Stimulated activated CD4-positive, alpha-beta T cell treated with anti-CD3 and anti-CD28 coated beads, Interleukin-12 subunit alpha, Interleukin-12 subunit beta, amount 100 ng/mL, for 4 hours (primary cell): ENCODE data around the gene KRTAP2-4.
"Not testable (repeated sequence)": the region's sequence is repeated elsewhere in the genome, so short reads cannot be mapped to it uniquely, and the experiment has no call there.

Experiments used
- DNase-seq: peaks from one replicate; pipeline ENCODE4 v3.0.0-alpha.2; 2020

Gene KRTAP2-4

GRCh38 chr17:41065829-41066624, at the start of gene KRTAP2-4:
TSS of gene KRTAP2-4 (minus strand) at chr17:41065879. CDS start at chr17:41065845, 34 bp downstream.
- DNase-seq: no peak

- no peak for DNase-seq
Observed at GRCh38 chr17:41111151-41111885, 45.6 kb upstream of the KRTAP2-4 start.

GRCh38 chr17:41108728-41109386, 43.2 kb upstream of the KRTAP2-4 start:
- not testable (repeated sequence) for DNase-seq

GRCh38 chr17:41107941-41108450, 42.3 kb upstream of the KRTAP2-4 start:
- DNase-seq: no peak

- DNase-seq: not testable (repeated sequence)
Observed at GRCh38 chr17:41105347-41105746, 39.7 kb upstream of the KRTAP2-4 start, which contains the start of gene KRTAP4-9. TSS of gene KRTAP4-9 (plus strand) at chr17:41105389. CDS start at chr17:41105389, 0 bp downstream.

GRCh38 chr17:41104386-41105038, 38.8 kb upstream of the KRTAP2-4 start:
- not testable (repeated sequence) for DNase-seq

GRCh38 chr17:41103896-41104295, 38.2 kb upstream of the KRTAP2-4 start:
- no peak for DNase-seq

GRCh38 chr17:41101586-41102259, 36.0 kb upstream of the KRTAP2-4 start, which contains the start of gene KRTAP4-16:
TSS of gene KRTAP4-16 (minus strand) at chr17:41102209. CDS start at chr17:41102209, 0 bp downstream.
- DNase-seq: no peak

- not testable (repeated sequence) for DNase-seq
Observed at GRCh38 chr17:41099682-41100480, 34.2 kb upstream of the KRTAP2-4 start.

- no peak for DNase-seq
Observed at GRCh38 chr17:41098481-41098880, 32.8 kb upstream of the KRTAP2-4 start.

GRCh38 chr17:41098042-41098441, 32.4 kb upstream of the KRTAP2-4 start, which contains the start of gene KRTAP4-8:
TSS of gene KRTAP4-8 (minus strand) at chr17:41098142. CDS start at chr17:41098084, 58 bp downstream.
- no peak for DNase-seq

GRCh38 chr17:41096055-41096454, 30.4 kb upstream of the KRTAP2-4 start:
- no peak for DNase-seq

- not testable (repeated sequence) for DNase-seq
Observed at GRCh38 chr17:41088760-41089352, 23.2 kb upstream of the KRTAP2-4 start.

- DNase-seq: not testable (repeated sequence)
Observed at GRCh38 chr17:41084100-41084856, 18.6 kb upstream of the KRTAP2-4 start, which contains the start of gene KRTAP4-7. TSS of gene KRTAP4-7 (plus strand) at chr17:41084150. CDS start at chr17:41084207, 57 bp downstream.

GRCh38 chr17:41083427-41083826, 17.7 kb upstream of the KRTAP2-4 start:
- not testable (repeated sequence) for DNase-seq

- DNase-seq: no peak
Observed at GRCh38 chr17:41082626-41083025, 16.9 kb upstream of the KRTAP2-4 start.

- DNase-seq: no peak
Observed at GRCh38 chr17:41076788-41077187, 11.1 kb upstream of the KRTAP2-4 start.

- DNase-seq: no peak
Observed at GRCh38 chr17:41073676-41074075, 8.0 kb upstream of the KRTAP2-4 start.

GRCh38 chr17:41071606-41072360, 6.1 kb upstream of the KRTAP2-4 start:
- DNase-seq: no peak
